Epithelial cell of proximal tubule (primary cell): Measurements from ENCODE around the gene HLA-DMA. TPM values are rescaled to one million over a fixed set of nuclear protein-coding genes. Genes with fewer than 3 reads are reported as not detected.

Experiments used
- DNase-seq: peaks from one replicate; pipeline ENCODE4 v3.0.0-alpha.2; 2011; ENCODE audit warnings: low read depth
- H3K4me3 ChIP-seq: 2 replicates; pipeline ENCODE4 v1.5.1; 2011; ENCODE audit warnings: low read depth, mild to moderate bottlenecking, low read length
- total RNA-seq: library from RNA; depleted of rRNA; stranded (reverse); fragments of >200 nt; gene quantifications from 2 replicates; pipeline ENCODE4 v1.2.3, GENCODE V29; 2015
- TF ChIP-seq, protein P1 (sequence below): conservative IDR thresholded peaks from 2 replicates; pipeline ENCODE4 v1.5.1; 2012; ENCODE audit warnings: low read depth, mild to moderate bottlenecking, low read length

HLA-DMA gene
- total RNA-seq, 1 donor from 2014 or later, result 2.0 TPM

DNA sequence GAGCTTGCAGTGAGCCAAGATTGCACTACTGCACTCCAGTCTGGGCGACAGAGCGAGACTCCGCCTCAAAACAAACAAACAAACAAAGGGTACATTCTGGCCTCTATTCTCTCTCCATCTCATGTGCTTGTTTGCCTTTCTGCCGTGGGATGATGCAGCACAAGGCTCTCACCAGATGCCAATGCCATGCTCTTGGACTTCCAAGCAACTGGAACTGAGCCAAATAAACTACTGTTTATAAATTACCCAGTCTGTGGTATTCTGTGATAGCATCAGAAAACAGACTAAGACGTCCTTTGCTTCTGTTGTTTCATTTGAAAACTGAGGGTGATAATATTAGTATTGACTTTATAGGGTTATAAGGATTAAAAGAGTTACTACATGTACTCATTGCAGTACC lies 11.9 kb upstream of the HLA-DMA start:
- TF ChIP-seq, protein P1, sequence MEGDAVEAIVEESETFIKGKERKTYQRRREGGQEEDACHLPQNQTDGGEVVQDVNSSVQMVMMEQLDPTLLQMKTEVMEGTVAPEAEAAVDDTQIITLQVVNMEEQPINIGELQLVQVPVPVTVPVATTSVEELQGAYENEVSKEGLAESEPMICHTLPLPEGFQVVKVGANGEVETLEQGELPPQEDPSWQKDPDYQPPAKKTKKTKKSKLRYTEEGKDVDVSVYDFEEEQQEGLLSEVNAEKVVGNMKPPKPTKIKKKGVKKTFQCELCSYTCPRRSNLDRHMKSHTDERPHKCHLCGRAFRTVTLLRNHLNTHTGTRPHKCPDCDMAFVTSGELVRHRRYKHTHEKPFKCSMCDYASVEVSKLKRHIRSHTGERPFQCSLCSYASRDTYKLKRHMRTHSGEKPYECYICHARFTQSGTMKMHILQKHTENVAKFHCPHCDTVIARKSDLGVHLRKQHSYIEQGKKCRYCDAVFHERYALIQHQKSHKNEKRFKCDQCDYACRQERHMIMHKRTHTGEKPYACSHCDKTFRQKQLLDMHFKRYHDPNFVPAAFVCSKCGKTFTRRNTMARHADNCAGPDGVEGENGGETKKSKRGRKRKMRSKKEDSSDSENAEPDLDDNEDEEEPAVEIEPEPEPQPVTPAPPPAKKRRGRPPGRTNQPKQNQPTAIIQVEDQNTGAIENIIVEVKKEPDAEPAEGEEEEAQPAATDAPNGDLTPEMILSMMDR, result no peak
- DNase-seq, result no peak
- H3K4me3 ChIP-seq, result no peak overlapping the region

DNA sequence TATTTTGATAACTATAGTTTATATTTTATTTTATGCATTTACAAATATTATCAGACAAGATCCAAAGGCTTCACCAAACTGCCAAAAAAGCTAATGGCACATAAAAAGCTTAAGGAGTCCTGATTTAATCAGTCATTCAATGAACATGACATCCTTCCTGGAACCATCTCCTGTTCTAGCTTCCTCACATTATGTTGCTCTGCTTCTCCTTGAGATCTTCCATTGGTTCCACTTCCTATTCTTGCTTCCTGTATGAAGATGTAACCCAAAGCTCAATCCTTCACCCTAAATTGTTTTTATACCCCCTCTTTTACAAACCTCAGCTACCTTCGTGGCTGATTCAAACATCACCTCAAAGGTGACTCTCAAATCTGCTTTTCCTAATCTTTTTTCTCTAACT lies 11.0 kb upstream of the HLA-DMA start:
- H3K4me3 ChIP-seq, result no peak overlapping the region
- DNase-seq, result no peak
- TF ChIP-seq, protein P1, result no peak

DNA sequence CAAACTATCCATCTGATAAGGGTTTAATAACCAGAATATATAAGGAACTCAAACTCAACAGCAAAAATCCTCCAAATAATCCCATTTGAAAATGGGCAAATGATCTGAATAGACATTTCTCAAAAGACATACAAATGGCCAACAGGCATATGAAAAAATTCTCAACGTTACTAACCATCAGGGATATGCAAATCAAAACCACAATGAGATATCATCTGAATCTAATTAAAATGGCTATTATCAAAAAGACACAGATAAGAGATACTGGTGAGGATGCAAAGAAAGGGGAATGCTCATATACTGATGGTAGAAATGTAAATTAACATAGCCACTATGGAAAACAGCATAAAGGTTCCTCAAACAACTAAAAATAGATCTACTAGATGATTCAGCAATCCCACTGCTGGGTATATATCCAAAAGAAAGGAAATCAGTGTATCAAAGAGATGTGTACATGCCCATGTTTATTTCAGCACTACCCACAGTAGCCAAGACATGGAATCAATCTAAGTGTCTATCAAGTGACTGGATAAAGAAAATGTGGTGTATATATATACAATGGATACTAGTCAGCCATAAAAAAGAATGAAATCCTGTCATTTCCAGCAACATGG lies 9.4 kb upstream of the HLA-DMA start:
- DNase-seq, result no peak
- TF ChIP-seq, protein P1, result no peak

DNA sequence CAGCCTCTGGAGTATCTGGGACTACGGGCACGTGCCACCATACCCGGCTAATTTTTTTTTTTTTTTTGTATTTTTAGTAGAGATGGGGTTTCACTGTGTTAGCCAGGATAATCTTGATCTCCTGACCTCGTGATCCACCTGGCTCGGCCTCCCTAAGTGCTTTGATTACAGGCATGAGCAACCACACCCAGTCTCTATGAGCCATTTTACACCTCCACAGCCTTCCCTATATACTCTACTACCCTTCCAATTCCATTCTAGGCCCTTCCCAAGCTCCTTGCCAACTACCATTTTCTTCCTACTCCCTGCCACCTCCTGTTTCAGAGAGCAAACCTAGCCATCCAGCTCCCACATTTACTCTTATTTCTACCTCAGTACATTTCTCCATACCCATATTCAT lies 7.7 kb upstream of the HLA-DMA start:
- TF ChIP-seq, protein P1, result no peak
- H3K4me3 ChIP-seq, result no peak overlapping the region
- DNase-seq, result no peak

More for the DNA sequence above, 9.4 kb upstream of the HLA-DMA start:
- H3K4me3 ChIP-seq, result no peak overlapping the region

DNA sequence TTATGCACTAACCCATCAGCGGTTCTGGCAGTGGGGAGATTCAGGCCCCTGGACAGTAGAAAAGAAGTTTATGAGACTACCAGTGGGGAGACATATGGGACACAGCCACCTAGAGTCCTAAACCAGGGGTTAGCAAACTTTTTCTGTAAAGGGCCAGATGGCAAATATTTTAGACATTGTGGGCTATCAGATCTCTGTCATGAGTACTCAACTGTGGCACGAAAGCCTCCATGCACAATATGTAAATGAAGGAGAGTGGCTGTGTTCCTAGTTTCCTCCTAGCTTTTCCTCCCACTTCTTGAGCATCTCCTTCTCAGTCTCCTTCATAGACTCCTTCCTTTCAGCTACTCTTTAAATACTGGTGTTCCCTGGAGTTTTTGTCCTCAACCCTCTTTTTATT lies 3.3 kb upstream of the HLA-DMA start:
- no peak for DNase-seq
- TF ChIP-seq, protein P1, result no peak
- no peak overlapping the region for H3K4me3 ChIP-seq

DNA sequence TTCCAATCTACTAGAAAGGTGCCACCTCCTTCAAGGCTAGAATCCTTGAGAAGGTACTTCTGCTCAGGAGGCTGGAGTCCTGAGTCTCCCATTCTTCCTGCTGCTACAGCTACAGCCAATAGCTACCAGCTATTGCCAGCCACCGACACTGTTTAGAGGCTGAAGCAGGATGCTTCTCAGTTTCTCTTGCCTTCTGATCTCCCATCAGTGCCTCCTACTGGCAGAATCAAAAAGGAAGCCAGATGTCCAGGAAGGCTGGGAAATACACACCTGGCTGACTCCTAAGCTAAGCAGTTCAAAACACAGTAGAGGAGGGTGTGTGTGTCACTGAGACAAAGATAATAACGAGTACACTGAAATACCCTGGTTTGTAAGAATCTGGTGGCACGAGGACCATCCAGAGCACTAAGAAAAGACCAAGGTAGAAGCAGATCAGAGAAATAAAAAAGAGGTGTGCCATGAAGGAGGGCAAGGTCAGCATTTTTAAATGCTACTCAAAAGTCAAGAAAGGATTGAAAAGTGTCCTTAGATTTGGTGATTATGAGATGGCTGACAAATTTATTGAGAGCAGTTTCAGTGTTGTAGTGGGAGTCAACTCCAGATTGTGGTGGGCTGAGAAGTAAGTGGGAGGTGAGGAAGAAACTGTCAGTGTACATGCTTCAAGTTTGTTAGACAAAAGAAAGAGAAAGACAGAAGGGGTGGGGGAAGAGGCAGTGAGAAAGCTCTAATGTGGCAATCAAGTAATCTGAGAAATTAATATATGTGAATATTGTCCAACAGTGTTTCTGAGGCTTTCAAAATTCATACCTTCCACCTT lies 2.3 kb upstream of the HLA-DMA start:
- TF ChIP-seq, protein P1, result peak; percentile 70
- no peak overlapping the region for H3K4me3 ChIP-seq
- no peak for DNase-seq
